Measurements from ENCODE around the gene PPP2R2D.

- TF ChIP-seq POLR2A (IDR thresholded peaks at IDR 0.05; ENCODE audit: low read length), result no peak
- TF ChIP-seq GATA1 (IDR thresholded peaks at IDR 0.05; ENCODE audit: low read depth, low read length), result no peak
Measured at GRCh38 chr10:131860806-131861440, 39.9 kb upstream of the PPP2R2D start.
